Ovary (tissue), 9 donors: Measurements from ENCODE around the gene VARS2. TPM values are rescaled to one million over a fixed set of nuclear protein-coding genes. Genes with fewer than 3 reads are reported as not detected.

Experiments
- DNase-seq, 5 donors: peaks; one replicate each; pipeline ENCODE4 v3.0.0-alpha.2; 2019 to 2020
- H3K27ac ChIP-seq, 2 donors: fragments of 200-600 bp; one replicate each; pipeline versions ENCODE4 v1.5.1 to v1.8.0; 2019 to 2022
- H3K27me3 ChIP-seq: fragments of 200-600 bp; one replicate; pipeline ENCODE4 v1.8.0; 2022
- H3K36me3 ChIP-seq: fragments of 200-600 bp; sonication (generic); one replicate; pipeline ENCODE4 v1.5.1; 2019
- H3K4me1 ChIP-seq: one replicate; pipeline ENCODE4 v1.8.1; 2013; ENCODE audit warnings: mild to moderate bottlenecking, moderate library complexity; ENCODE audit not compliant: insufficient read depth
- H3K4me3 ChIP-seq: fragments of 200-600 bp; sonication (generic); one replicate; pipeline ENCODE4 v1.5.1; 2017
- H3K9me3 ChIP-seq, 2 donors: fragments of 200-600 bp in 1 of 2; sonication (generic) in 1 of 2; one replicate each; pipeline versions ENCODE4 v1.5.1 to v1.8.1; 2013 to 2019; ENCODE audit warnings: mild to moderate bottlenecking in 1 of 2, moderate library complexity in 1 of 2
- CTCF ChIP-seq, 3 donors: fragments of 450-650 bp in 2 of 3; fragments of 200-600 bp in 1 of 3; IDR thresholded peaks; one replicate each; pipeline versions ENCODE4 v1.5.1 to v1.8.0; 2016 to 2022; ENCODE audit warnings: antibody characterized with exemption in 3 of 3, mild to moderate bottlenecking in 1 of 3
- EP300 ChIP-seq: sonication (generic); formaldehyde crosslinking; IDR thresholded peaks from one replicate; pipeline ENCODE4 v1.6.1; 2017; ENCODE audit warnings: antibody characterized with exemption
- POLR2A ChIP-seq: fragments of 450-650 bp; IDR thresholded peaks from one replicate; pipeline ENCODE4 v1.6.1; 2017; ENCODE audit warnings: antibody characterized with exemption, mild to moderate bottlenecking, moderate library complexity
- WGBS, 3 donors: extraction: QIAGEN DNeasy Blood & Tissue Kit in 1 of 3; methylation state at CpG; one replicate each; pipeline versions ENCODE4 v1.1.5 to v1.1.7; 2013 to 2017; 5-methylcytosine and 5-hydroxymethylcytosine counted together
- intact Hi-C, 4 donors: fragments of 100-400 bp; cut with DNase I; formaldehyde crosslinking; loops; one replicate each; pipeline versions ENCODE4 v1.11.0 to v1.15.1; 2022 to 2023
- polyA plus RNA-seq, 2 donors: library from polyadenylated mRNA; stranded (reverse); fragments of 200-250 nt in 1 of 2; fragments of 350-450 nt in 1 of 2; fragmentation: Illumina TruSeq in 1 of 2; extraction: RNeasy Lipid Tissue Mini Kit (QIAGEN cat#74804) in 1 of 2; gene quantifications; one replicate each; pipeline ENCODE4 v1.2.3, GENCODE V29; 2013 to 2014
- total RNA-seq, 7 donors: library from RNA; depleted of rRNA in 2 of 7; stranded (reverse); fragments of >200 nt in 2 of 7; fragmentation: NEBNext Ultra II Directional in 3 of 7; extraction: Animal tissue kit (Norgen Biotek cat#: 25700) in 3 of 7; gene quantifications; one replicate each; pipeline versions ENCODE4 v1.1.0 to v1.2.4, GENCODE V29; 2016 to 2023
- donor health status: DM: no; HTN: no; CAD: no; lungs with moderate emphysema.
- donor health status: DM: no; HTN: no; CAD: no.
- donor health status: Bipolar disorder and iron deficiency.
- donor health status: DM: yes; HTN: yes; CAD: no.
- donor health status: DM: no; HTN: no; CAD: no.
- donor health status: DM: yes; HTN: yes; CAD: no.

VARS2 gene
- total and polyA plus RNA-seq, 9 donors: 6.7 to 32.3 (median 19.8) TPM

GRCh38 chr6:30932665-30933365, 18.8 kb downstream of the VARS2 start:
- no peak for TF ChIP-seq POLR2A
- TF ChIP-seq EP300: no peak
- no peak for TF ChIP-seq CTCF (IDR thresholded peaks at IDR 0.05)

GRCh38 chr6:30935018-30935417, 21.0 kb downstream of the VARS2 start:
- intact Hi-C loops: loop anchor here in 1 of 4 donors (10.0 kb wide), 1 partner anchor 120 kb away; no protein-coding TSS in a partner anchor
- TF ChIP-seq CTCF (IDR thresholded peaks at IDR 0.05): no peak
- no peak for TF ChIP-seq POLR2A
- no peak for TF ChIP-seq EP300

More at GRCh38 chr6:30932665-30933365, 18.8 kb downstream of the VARS2 start:
- no peak for DNase-seq
- Histone ChIP-seq H3K4me3 (no peak overlapping the region), H3K36me3 (no peaks in the 10 kb centered on the region), H3K4me1 (no peaks in the 10 kb centered on the region), H3K27me3 (no peaks in the 10 kb centered on the region), H3K9me3 (no peaks in the 10 kb centered on the region), H3K27ac (no peak overlapping the region)
- intact Hi-C loops: loop anchor here in 1 of 4 donors (10.0 kb wide), 1 partner anchor 122 kb away; no protein-coding TSS in a partner anchor
- WGBS, 3 donors: 70 to 83% (median 76%) methylated on average over 6 of the region's 6 CpGs

DNA sequence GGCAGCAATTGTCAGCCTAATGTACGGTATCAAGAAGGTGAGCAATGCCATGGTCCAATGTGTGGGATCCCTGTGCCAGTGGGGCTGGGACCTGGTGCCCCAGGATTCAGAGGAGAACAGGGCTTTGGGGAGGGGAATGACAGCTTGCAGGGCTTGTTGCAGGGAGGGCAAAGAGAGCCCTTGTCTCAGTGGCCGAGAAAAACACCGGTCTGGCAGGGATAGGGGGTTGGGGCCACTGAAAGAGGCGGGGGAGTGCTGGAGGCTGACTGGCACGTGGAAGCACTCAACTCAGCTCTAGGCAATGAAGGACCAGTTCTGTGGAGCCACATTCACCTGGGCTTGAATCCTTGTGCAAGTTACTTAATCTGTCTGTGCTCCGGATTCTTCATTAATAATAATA, 23.2 kb downstream of the VARS2 start:
- Histone ChIP-seq H3K4me3 (no peak overlapping the region), H3K36me3 (no peaks in the 10 kb centered on the region), H3K27me3 (no peaks in the 10 kb centered on the region), H3K9me3 (no peaks in the 10 kb centered on the region), H3K27ac (no peak overlapping the region), H3K4me1 (no peaks in the 10 kb centered on the region)
- WGBS, 3 donors: 71 to 76% (median 73%) methylated on average over 6 of the region's 6 CpGs
- intact Hi-C loops: loop anchor here in 1 of 4 donors (10.0 kb wide), 1 partner anchor 118 kb away; no protein-coding TSS in a partner anchor
- TF ChIP-seq CTCF (IDR thresholded peaks at IDR 0.05) (no peak), EP300 (no peak), POLR2A (no peak)
- no peak for DNase-seq

More at GRCh38 chr6:30935018-30935417, 21.0 kb downstream of the VARS2 start:
- DNase-seq: no peak
- Histone ChIP-seq H3K27ac (no peak overlapping the region), H3K36me3 (no peaks in the 10 kb centered on the region), H3K27me3 (no peaks in the 10 kb centered on the region), H3K4me1 (no peaks in the 10 kb centered on the region), H3K9me3 (no peaks in the 10 kb centered on the region), H3K4me3 (no peak overlapping the region)
- WGBS, 3 donors: 21 to 37% (median 21%) methylated on average over 3 of the region's 3 CpGs

DNA sequence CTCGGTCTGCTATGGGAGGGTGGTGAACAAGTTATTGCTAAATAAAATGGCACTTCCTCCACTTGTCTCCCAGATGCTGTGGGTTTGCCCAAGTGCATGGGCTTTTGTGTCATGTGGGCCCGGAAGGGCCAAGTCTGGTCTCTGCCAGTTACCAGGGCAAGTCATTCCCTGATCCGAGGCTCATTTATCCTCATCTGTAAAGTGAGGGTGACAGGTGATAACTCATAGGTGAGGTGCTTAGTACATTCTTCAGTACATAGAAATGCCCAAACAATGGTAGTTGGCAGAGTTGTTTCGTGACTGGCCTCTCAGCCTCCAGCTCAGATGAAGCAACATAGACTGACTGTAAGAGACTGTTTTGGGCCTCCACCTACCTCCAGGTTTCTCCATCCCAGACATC, 24.7 kb downstream of the VARS2 start:
- DNase-seq: no peak
- Histone ChIP-seq H3K4me1 (peaks cover 3% of the 10 kb centered on the region), H3K27ac (no peak overlapping the region), H3K27me3 (no peaks in the 10 kb centered on the region), H3K9me3 (no peaks in the 10 kb centered on the region), H3K36me3 (no peaks in the 10 kb centered on the region), H3K4me3 (no peak overlapping the region)
- 78 to 80% (median 80%) methylated on average over 4 of the region's 4 CpGs for WGBS, 3 donors
- no peak for TF ChIP-seq POLR2A
- TF ChIP-seq EP300: no peak
- no peak for TF ChIP-seq CTCF (IDR thresholded peaks at IDR 0.05)
- intact Hi-C loops: loop anchor here in 1 of 4 donors (10.0 kb wide), 1 partner anchor 116 kb away; no protein-coding TSS in a partner anchor
